ENCODE measurements around the gene MYORG.

The MYORG gene

GRCh38 chr9:34332076-34332964, 44.4 kb downstream of the MYORG start:
- DNase-seq (ENCODE audit: low read depth): no peak

- DNase-seq (ENCODE audit: low read depth): no peak
Measured at GRCh38 chr9:34331196-34331595, 45.5 kb downstream of the MYORG start.

- DNase-seq (ENCODE audit: low read depth): peak; percentile 87
Measured at GRCh38 chr9:34328987-34329832, 47.5 kb downstream of the MYORG start, which contains the start of the genes KIF24 and NUDT2. Gene KIF24 (minus strand): TSS chr9:34329268. CDS start chr9:34311346, 17,922 bp downstream. Gene NUDT2 (plus strand): TSS chr9:34329569. CDS start chr9:34339040, 9,471 bp downstream.

- DNase-seq (ENCODE audit: low read depth): no peak
Measured at GRCh38 chr9:34328500-34328986, 48.2 kb downstream of the MYORG start.

- no peak for DNase-seq (ENCODE audit: low read depth)
Measured at GRCh38 chr9:34326690-34327089, 50.0 kb downstream of the MYORG start.

- no peak for DNase-seq (ENCODE audit: low read depth)
Measured at GRCh38 chr9:34322899-34323591, 53.7 kb downstream of the MYORG start.

- DNase-seq (ENCODE audit: low read depth): no peak
Measured at GRCh38 chr9:34321451-34321850, 55.2 kb downstream of the MYORG start.

- DNase-seq (ENCODE audit: low read depth): no peak
Measured at GRCh38 chr9:34318163-34318790, 58.4 kb downstream of the MYORG start.

GRCh38 chr9:34317436-34317835, 59.3 kb downstream of the MYORG start:
- no peak for DNase-seq (ENCODE audit: low read depth)
